HepG2 (cell line): ENCODE data around the gene IFNA6.
"Not testable (repeated sequence)": the region's sequence is repeated elsewhere in the genome, so short reads cannot be mapped to it uniquely, and the experiment has no call there.

Source experiments
- CTCF ChIP-seq: sonication (generic); formaldehyde crosslinking; IDR thresholded peaks from 2 replicates; pipeline ENCODE4 v1.5.0; 2020; ENCODE audit warnings: mild to moderate bottlenecking, missing genetic modification reagents, moderate library complexity
- KLF9 ChIP-seq: IDR thresholded peaks from 2 replicates; pipeline ENCODE4 v1.6.1; 2016; ENCODE audit warnings: low read depth
- MAFF ChIP-seq: IDR thresholded peaks from 2 replicates; pipeline ENCODE4 v1.6.1; 2011; ENCODE audit warnings: low read depth, low read length, improper control_type of control experiment

- not testable (repeated sequence) for TF ChIP-seq MAFF; CTCF (CRISPR knock-in tag); KLF9
These were observed 20.8 kb upstream of the IFNA6 start for GRCh38 chr9:21371467-21371866.
